Measurements from ENCODE around the gene LZTS3.

LZTS3 gene

GRCh38 chr20:3174442-3175261 is 1.3 kb upstream of the LZTS3 start:
- H3K4me3 ChIP-seq (ENCODE audit: low read depth, low read length): peak overlapping the region; percentile 61
- peaks cover 14% of the 10 kb centered on the region for H3K4me1 ChIP-seq (ENCODE audit: control insufficient read depth, insufficient read depth, low read length)
- peaks cover 0 to 8% of the 10 kb centered on the region in 2 experiments; a peak in 1 of 3 replicates for H3K36me3 ChIP-seq (ENCODE audit: control insufficient read depth in 2 of 2, insufficient read depth in 1 of 2, low read length in 2 of 2)
- peak overlapping the region; percentile 87 for H3K27ac ChIP-seq (ENCODE audit: extremely low read depth, low read depth, low read length)
- CTCF ChIA-PET: interaction anchor here (0.8 kb wide), 2 partner anchors 9 to 29 kb away, joined by 3 to 5 read pairs; no protein-coding TSS in a partner anchor
- POLR2A ChIA-PET: interaction anchor here (0.6 to 1.1 kb wide), 2 partner anchors 9 to 15 kb away, joined by 3 read pairs; no protein-coding TSS in a partner anchor
- H3K9me3 ChIP-seq (ENCODE audit: control insufficient read depth, insufficient read depth, low read depth, low read length): no peaks in the 10 kb centered on the region
- TF ChIP-seq ZNF600 (tag by site-specific recombination; IDR thresholded peaks at IDR 0.05): peak; percentile 86
- TF ChIP-seq ZNF530 (tag by site-specific recombination; IDR thresholded peaks at IDR 0.05; ENCODE audit: low read depth): no peak
- no peak for TF ChIP-seq ZNF529 (tag by site-specific recombination; IDR thresholded peaks at IDR 0.05; ENCODE audit: insufficient replicate concordance)
- no peak for TF ChIP-seq TCF7L2 (IDR thresholded peaks at IDR 0.05; ENCODE audit: borderline replicate concordance, low read depth, low read length)
- TF ChIP-seq ZEB2 (tag by site-specific recombination; IDR thresholded peaks at IDR 0.05): no peak
- TF ChIP-seq ZNF239 (tag by site-specific recombination; IDR thresholded peaks at IDR 0.05): no peak
- TF ChIP-seq ZBTB44 (tag by site-specific recombination; IDR thresholded peaks at IDR 0.05): no peak
- no peak for TF ChIP-seq ZBTB21 (tag by site-specific recombination; IDR thresholded peaks at IDR 0.05)
- no peak for TF ChIP-seq ZFHX2 (tag by site-specific recombination; conservative IDR thresholded peaks at IDR 0.05)
- TF ChIP-seq AEBP2 (tag by site-specific recombination; IDR thresholded peaks at IDR 0.05; ENCODE audit: borderline replicate concordance): no peak
- TF ChIP-seq ZNF473 (tag by site-specific recombination; IDR thresholded peaks at IDR 0.05): no peak
- no peak for TF ChIP-seq ZNF423 (tag by site-specific recombination; IDR thresholded peaks at IDR 0.05)
- TF ChIP-seq ZNF10 (tag by site-specific recombination; IDR thresholded peaks at IDR 0.05): no peak
- no peak for TF ChIP-seq ZNF555 (tag by site-specific recombination; conservative IDR thresholded peaks at IDR 0.05)
- TF ChIP-seq ZBTB20 (tag by site-specific recombination; IDR thresholded peaks at IDR 0.05): peak; percentile 3
- TF ChIP-seq ZNF132 (tag by site-specific recombination; IDR thresholded peaks at IDR 0.05; ENCODE audit: borderline replicate concordance): no peak
- no peak for TF ChIP-seq OSR2 (tag by site-specific recombination; IDR thresholded peaks at IDR 0.05)
- no peak for TF ChIP-seq ZNF354C (tag by site-specific recombination; IDR thresholded peaks at IDR 0.05; ENCODE audit: borderline replicate concordance, low read depth)
- no peak for TF ChIP-seq ZNF629 (tag by site-specific recombination; IDR thresholded peaks at IDR 0.05)
- no peak for TF ChIP-seq PRDM4 (tag by site-specific recombination; IDR thresholded peaks at IDR 0.05)
- no peak for TF ChIP-seq PATZ1 (tag by site-specific recombination; IDR thresholded peaks at IDR 0.05)
- TF ChIP-seq, protein P1, sequence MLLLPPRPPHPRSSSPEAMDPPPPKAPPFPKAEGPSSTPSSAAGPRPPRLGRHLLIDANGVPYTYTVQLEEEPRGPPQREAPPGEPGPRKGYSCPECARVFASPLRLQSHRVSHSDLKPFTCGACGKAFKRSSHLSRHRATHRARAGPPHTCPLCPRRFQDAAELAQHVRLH (tag by site-specific recombination; IDR thresholded peaks at IDR 0.05): 0 out of 2 replicates have a peak, but pooled peaks have one; percentile 44
- no peak for TF ChIP-seq ZNF404 (tag by site-specific recombination; IDR thresholded peaks at IDR 0.05)
- no peak for TF ChIP-seq ATF2 (tag by site-specific recombination; IDR thresholded peaks at IDR 0.05; ENCODE audit: low read depth)
